GM10248 (cell line): Measurements from ENCODE around the gene INKA2.
A peak's percentile ranks its signal among the peaks of the same experiment; 100 is the strongest.
"Not testable (repeated sequence)": the region's sequence is repeated elsewhere in the genome, so short reads cannot be mapped to it uniquely, and the experiment has no call there.

Source experiments
- CTCF ChIA-PET: fragments of 300-600 bp; sonication (Branson Sonifier 250); formaldehyde crosslinking; extraction: SDS; loops from one replicate; lab custom pipeline; 2021; ENCODE audit warnings: antibody characterized with exemption; lab: Yijun Ruan, JAX
- POLR2A ChIA-PET: fragments of 350-650 bp; sonication (Branson Sonifier 250); formaldehyde crosslinking; extraction: SDS; loops from one replicate; lab custom pipeline; 2020; ENCODE audit warnings: antibody characterized with exemption; lab: Yijun Ruan, JAX
- DNase-seq: peaks from one replicate; pipeline ENCODE4 v3.0.0; 2012; ENCODE audit errors: extremely low spot score
- CTCF ChIP-seq: IDR thresholded peaks from 2 replicates; pipeline ENCODE4 v1.5.1; 2012; ENCODE audit warnings: mild to moderate bottlenecking, low read depth; ENCODE audit errors: extremely low read depth, missing control alignments, control extremely low read depth

Gene INKA2

GRCh38 chr1:111747282-111747734, 8.1 kb upstream of the INKA2 start:
- DNase-seq = peak; percentile 73
- CTCF ChIA-PET = interaction anchor here (0.9 to 7.8 kb wide), 30 partner anchors 7 to 300 kb away, joined by 3 to 79 read pairs (median 5); partner anchors contain the start of genes ADORA3, DDX20, INKA2 and TMIGD3
- POLR2A ChIA-PET = no interaction called here
- peak; percentile 76 for TF ChIP-seq CTCF

- no peak for TF ChIP-seq CTCF
- DNase-seq = no peak
- ChIA-PET POLR2A (no interaction called here), CTCF (interaction anchor here (0.9 to 7.8 kb wide), 26 partner anchors 8 to 299 kb away, joined by 3 to 79 read pairs (median 5); partner anchors contain the start of genes ADORA3, DDX20, INKA2 and TMIGD3)
These were observed 7.4 kb upstream of the INKA2 start for GRCh38 chr1:111746614-111746999.

GRCh38 chr1:111745675-111746613, 6.7 kb upstream of the INKA2 start:
- ChIA-PET POLR2A (no interaction called here), CTCF (interaction anchor here (1.3 to 7.8 kb wide), 9 partner anchors 8 to 269 kb away, joined by 3 to 79 read pairs (median 24); partner anchors contain the start of genes ADORA3, INKA2 and TMIGD3)
- DNase-seq = no peak
- TF ChIP-seq CTCF = no peak

GRCh38 chr1:111743679-111744101, 4.5 kb upstream of the INKA2 start:
- CTCF ChIA-PET = interaction anchor here (1.5 to 7.8 kb wide), 10 partner anchors 9 to 266 kb away, joined by 5 to 79 read pairs (median 16); partner anchors contain the start of genes ADORA3, DDX20, INKA2 and TMIGD3
- POLR2A ChIA-PET = no interaction called here
- no peak for DNase-seq
- TF ChIP-seq CTCF = no peak

- no peak for TF ChIP-seq CTCF
- ChIA-PET POLR2A (no interaction called here), CTCF (interaction anchor here (1.5 to 7.8 kb wide), 10 partner anchors 8 to 265 kb away, joined by 5 to 79 read pairs (median 16); partner anchors contain the start of genes ADORA3, DDX20, INKA2 and TMIGD3)
- DNase-seq = no peak
These were observed 3.8 kb upstream of the INKA2 start for GRCh38 chr1:111742938-111743549.

- CTCF ChIA-PET = interaction anchor here (1.5 to 7.8 kb wide), 6 partner anchors 7 to 261 kb away, joined by 3 to 79 read pairs (median 30); partner anchors contain the start of genes DDX20 and INKA2
- POLR2A ChIA-PET, DNase-seq: not testable (repeated sequence)
These were observed 3.1 kb upstream of the INKA2 start for GRCh38 chr1:111742292-111742691.
